ENCODE data around the gene AGAP1. TPM values are rescaled to one million over a fixed set of nuclear protein-coding genes. Genes with fewer than 3 reads are reported as not detected.

The AGAP1 gene
- total RNA-seq, 2 donors from 2014 or later: 19.1 to 20.8 TPM

DNA sequence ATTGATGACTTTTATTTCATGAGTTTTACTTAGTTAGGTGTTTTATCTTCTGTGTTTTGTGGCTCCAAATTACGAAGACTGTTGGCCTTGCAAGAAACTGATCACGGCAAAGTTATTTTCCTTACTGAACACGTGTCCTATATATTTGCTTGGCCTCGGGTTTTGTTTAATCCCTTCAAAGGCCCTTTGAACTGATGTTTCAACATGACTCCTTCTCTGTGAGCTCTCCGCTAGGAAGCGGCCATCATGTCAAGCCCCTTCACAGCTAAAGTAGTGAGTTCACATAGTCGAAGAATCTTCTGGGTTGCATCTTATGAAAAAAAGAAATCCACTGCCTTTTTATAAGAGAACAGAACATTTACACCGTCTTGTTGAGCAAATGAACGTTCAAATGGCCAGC lies 515.0 kb downstream of the AGAP1 start:
- Histone ChIP-seq H3K27me3 (replicated peaks; ENCODE audit: insufficient read depth) (no peaks in the 10 kb centered on the region), H3K4me3 (no peak overlapping the region), H3K27ac (no peak overlapping the region), H3K4me1 (ENCODE audit: control insufficient read depth in 1 of 2, low read depth in 2 of 2) (no peaks in the 10 kb centered on the region), H3K36me3 (no peaks in the 10 kb centered on the region), H3K9me3 (no peaks in the 10 kb centered on the region)
- TF ChIP-seq, protein P1, sequence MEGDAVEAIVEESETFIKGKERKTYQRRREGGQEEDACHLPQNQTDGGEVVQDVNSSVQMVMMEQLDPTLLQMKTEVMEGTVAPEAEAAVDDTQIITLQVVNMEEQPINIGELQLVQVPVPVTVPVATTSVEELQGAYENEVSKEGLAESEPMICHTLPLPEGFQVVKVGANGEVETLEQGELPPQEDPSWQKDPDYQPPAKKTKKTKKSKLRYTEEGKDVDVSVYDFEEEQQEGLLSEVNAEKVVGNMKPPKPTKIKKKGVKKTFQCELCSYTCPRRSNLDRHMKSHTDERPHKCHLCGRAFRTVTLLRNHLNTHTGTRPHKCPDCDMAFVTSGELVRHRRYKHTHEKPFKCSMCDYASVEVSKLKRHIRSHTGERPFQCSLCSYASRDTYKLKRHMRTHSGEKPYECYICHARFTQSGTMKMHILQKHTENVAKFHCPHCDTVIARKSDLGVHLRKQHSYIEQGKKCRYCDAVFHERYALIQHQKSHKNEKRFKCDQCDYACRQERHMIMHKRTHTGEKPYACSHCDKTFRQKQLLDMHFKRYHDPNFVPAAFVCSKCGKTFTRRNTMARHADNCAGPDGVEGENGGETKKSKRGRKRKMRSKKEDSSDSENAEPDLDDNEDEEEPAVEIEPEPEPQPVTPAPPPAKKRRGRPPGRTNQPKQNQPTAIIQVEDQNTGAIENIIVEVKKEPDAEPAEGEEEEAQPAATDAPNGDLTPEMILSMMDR (IDR thresholded peaks at IDR 0.05): no peak
- ATAC-seq (ENCODE audit: insufficient number of reproducible peaks, low FRiP score, low read depth) (no peak), DNase-seq (ENCODE audit: low spot score) (no peak)

DNA sequence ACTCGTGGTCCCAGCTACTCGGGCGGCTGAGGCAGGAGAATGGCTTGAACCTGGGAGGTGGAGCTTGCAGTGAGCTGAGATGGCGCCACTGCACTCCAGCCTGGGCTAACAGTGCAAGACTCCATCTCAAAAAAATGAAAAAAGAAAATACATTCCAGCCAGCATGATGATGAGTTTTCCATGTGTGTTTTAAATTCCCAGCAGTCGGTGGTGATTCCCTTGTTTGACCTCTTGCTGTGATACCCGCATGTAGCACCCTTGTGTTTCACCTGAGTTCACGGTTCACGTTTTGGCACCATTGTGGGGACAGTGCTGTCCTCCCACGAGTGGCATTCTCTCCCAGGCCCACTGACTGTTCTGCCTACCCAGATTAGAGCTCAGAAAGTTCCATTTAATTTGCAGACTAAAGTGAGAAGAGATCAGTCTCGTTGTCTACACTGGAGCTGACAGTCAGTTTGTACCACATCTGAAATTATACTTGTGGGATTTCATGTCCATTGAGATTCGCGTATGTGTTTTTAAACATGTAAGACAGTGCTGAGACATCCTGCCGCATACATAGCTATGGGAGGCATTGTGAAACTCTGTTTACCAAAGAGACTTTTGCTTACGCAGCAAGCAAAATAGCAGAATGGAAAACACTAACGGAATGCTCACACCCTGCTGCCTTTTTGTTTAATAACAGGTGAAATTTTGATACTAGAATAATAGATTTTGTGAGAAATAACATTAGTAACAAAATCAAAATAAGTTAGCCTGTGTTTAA lies 517.3 kb downstream of the AGAP1 start:
- Histone ChIP-seq H3K36me3 (no peaks in the 10 kb centered on the region), H3K9me3 (no peaks in the 10 kb centered on the region), H3K27me3 (replicated peaks; ENCODE audit: insufficient read depth) (no peaks in the 10 kb centered on the region), H3K4me3 (no peak overlapping the region), H3K27ac (no peak overlapping the region), H3K4me1 (ENCODE audit: control insufficient read depth in 1 of 2, low read depth in 2 of 2) (no peaks in the 10 kb centered on the region)
- ATAC-seq (ENCODE audit: insufficient number of reproducible peaks, low FRiP score, low read depth) (no peak), DNase-seq (ENCODE audit: low spot score) (no peak)
- TF ChIP-seq, protein P1 (IDR thresholded peaks at IDR 0.05): no peak

DNA sequence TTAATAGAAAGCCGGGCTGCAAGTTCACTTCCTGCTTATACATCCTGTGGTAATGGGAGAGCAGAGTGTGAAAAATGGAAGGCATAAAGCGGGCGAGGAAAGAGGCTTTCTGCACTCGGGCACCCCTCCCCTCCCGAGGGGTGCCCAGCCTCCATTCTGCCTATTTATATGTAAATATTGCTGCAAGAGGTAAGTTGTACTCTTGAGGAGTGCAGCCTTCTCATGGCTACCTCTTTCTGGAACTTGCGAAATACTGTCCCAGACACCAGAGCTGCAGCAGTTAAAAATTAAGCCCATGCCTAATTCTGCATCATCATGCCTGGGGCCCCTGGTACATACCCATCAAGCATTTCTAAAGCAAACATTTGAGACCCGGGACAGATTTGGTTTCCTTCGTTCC lies 518.3 kb downstream of the AGAP1 start:
- H3K4me3 ChIP-seq: no peak overlapping the region
- no peaks in the 10 kb centered on the region for H3K27me3 ChIP-seq (replicated peaks; ENCODE audit: insufficient read depth)
- no peak overlapping the region for H3K27ac ChIP-seq
- H3K36me3 ChIP-seq: no peaks in the 10 kb centered on the region
- DNase-seq (ENCODE audit: low spot score) (no peak), ATAC-seq (ENCODE audit: insufficient number of reproducible peaks, low FRiP score, low read depth) (no peak)
- H3K4me1 ChIP-seq (ENCODE audit: control insufficient read depth in 1 of 2, low read depth in 2 of 2): no peaks in the 10 kb centered on the region
- TF ChIP-seq, protein P1 (IDR thresholded peaks at IDR 0.05): no peak
- H3K9me3 ChIP-seq: no peaks in the 10 kb centered on the region

DNA sequence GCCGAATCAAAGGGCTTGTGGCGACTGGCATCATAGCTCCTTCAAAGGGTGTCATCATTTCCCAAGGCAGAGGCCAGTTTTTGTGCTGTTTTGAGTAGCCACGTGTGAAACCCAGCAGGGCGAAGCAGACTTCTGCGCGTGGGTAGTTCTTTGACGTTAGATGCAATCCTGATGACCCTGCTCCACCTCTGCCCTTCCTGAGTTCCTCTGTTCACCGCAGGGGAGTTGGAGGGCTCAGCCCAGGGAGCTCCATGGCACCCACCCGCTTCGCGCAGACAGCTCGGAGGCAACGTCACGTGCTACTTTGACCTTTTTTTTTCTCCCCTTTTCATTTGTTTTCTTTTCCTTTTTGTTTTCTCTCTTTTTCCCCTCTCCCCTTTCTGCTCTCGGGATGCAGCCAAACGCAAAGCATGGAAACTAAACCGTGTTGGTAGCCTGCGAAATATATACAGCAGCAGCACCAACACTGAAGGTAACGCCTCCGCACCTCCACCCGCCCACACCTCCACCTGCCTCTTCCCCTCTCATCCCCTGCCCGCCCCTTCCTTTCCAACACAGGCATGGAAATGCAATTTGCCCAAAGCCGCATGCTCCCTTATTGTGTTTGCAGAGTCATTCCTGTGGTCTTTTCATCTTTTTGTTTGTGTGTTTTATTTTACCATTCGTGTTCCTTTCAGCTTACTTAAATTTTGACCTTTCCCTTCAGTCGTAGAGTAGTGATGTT lies 520.7 kb downstream of the AGAP1 start:
- Histone ChIP-seq H3K9me3 (no peaks in the 10 kb centered on the region), H3K4me1 (ENCODE audit: control insufficient read depth in 1 of 2, low read depth in 2 of 2) (no peaks in the 10 kb centered on the region), H3K36me3 (no peaks in the 10 kb centered on the region), H3K27ac (no peak overlapping the region), H3K4me3 (no peak overlapping the region), H3K27me3 (replicated peaks; ENCODE audit: insufficient read depth) (no peaks in the 10 kb centered on the region)
- DNase-seq (ENCODE audit: low spot score) (no peak), ATAC-seq (ENCODE audit: insufficient number of reproducible peaks, low FRiP score, low read depth) (no peak)
- TF ChIP-seq, protein P1 (IDR thresholded peaks at IDR 0.05): no peak

DNA sequence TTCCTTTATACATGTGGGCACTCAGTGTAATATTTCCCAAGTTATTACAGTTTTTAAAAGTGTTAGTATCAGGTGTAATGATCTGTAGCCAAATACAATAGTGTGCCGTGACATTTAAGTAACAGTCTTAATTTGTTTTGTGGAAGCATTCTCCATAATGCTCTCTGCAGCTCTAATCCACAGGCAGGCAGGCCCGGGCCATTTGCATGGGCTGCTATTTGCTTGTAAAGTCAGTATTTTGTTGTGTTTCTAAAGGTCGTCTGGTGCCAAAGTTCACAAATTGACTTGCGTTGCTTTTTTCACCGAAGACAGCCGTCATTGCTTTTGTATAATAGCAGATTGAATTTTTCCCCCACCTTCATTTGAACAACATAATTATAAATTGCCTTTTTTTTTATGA lies 521.3 kb downstream of the AGAP1 start:
- Histone ChIP-seq H3K27ac (no peak overlapping the region), H3K4me1 (ENCODE audit: control insufficient read depth in 1 of 2, low read depth in 2 of 2) (no peaks in the 10 kb centered on the region), H3K4me3 (no peak overlapping the region), H3K27me3 (replicated peaks; ENCODE audit: insufficient read depth) (no peaks in the 10 kb centered on the region), H3K36me3 (no peaks in the 10 kb centered on the region), H3K9me3 (no peaks in the 10 kb centered on the region)
- ATAC-seq (ENCODE audit: insufficient number of reproducible peaks, low FRiP score, low read depth): no peak
- TF ChIP-seq, protein P1 (IDR thresholded peaks at IDR 0.05): no peak
- no peak for DNase-seq (ENCODE audit: low spot score)

All from thoracic aorta (tissue), 2 donors.